A549 (cell line): Measurements from ENCODE around the gene PLEKHH3. TPM values are rescaled to one million over a fixed set of nuclear protein-coding genes. Genes with fewer than 3 reads are reported as not detected.

Source experiments
- ATAC-seq, 2 experiments: fragments of 200-7000 bp in 1 of 2; fragments of >200 bp in 1 of 2; cut with Nextera tagmentation in 1 of 2; cut with Tn5 transposase in 1 of 2; 3 replicates each; pipeline versions ENCODE4 v1.8.0 to v1.9.1; 2018 to 2020; ENCODE audit warnings: mild to moderate bottlenecking in 1 of 2, moderate library complexity in 1 of 2
- CTCF ChIA-PET: fragments of 300-600 bp; sonication (Branson Sonifier 250); formaldehyde crosslinking; extraction: SDS; loops from one replicate; lab custom pipeline; 2021; ENCODE audit warnings: antibody characterized with exemption, inconsistent platforms; lab: Yijun Ruan, JAX
- POLR2A ChIA-PET: fragments of 350-600 bp; formaldehyde crosslinking; extraction: SDS; loops from one replicate; lab custom pipeline; 2021; ENCODE audit warnings: antibody characterized with exemption, inconsistent platforms; lab: Yijun Ruan, JAX
- DNase-seq, 2 experiments: peaks; one replicate each; pipeline versions ENCODE4 v3.0.0 to v3.0.0-alpha.2; 2011 to 2016; ENCODE audit warnings: low read depth in 1 of 2, low spot score in 1 of 2
- FAIRE-seq: peaks from 2 replicates; lab custom pipeline; 2011; peaks lifted over from hg19 to GRCh38; lab: Jason Lieb, UNC
- H3K27ac ChIP-seq, 2 experiments: fragments of >200 bp; sonication (Bioruptor Twin); formaldehyde crosslinking; 3 replicates each; pipeline ENCODE4 v1.5.1; 2016 to 2017
- H3K4me1 ChIP-seq: fragments of >200 bp; sonication (Bioruptor Twin); formaldehyde crosslinking; 3 replicates; pipeline ENCODE4 v1.6.1; 2016
- H3K4me2 ChIP-seq: fragments of >200 bp; sonication (Bioruptor Twin); formaldehyde crosslinking; 3 replicates; pipeline ENCODE4 v1.6.1; 2016
- H3K4me3 ChIP-seq: fragments of >200 bp; sonication (Bioruptor Twin); formaldehyde crosslinking; 3 replicates; pipeline ENCODE4 v1.5.1; 2016
- H3K9me3 ChIP-seq: fragments of >200 bp; sonication (Bioruptor Twin); formaldehyde crosslinking; 3 replicates; pipeline ENCODE4 v1.6.1; 2016
- ATOH8 ChIP-seq: fragments of 250-450 bp; sonication (Bioruptor Pico); IDR thresholded peaks from 2 replicates; pipeline ENCODE4 v1.5.0; 2020; ENCODE audit warnings: low read depth, mild to moderate bottlenecking, moderate library complexity
- BCL3 ChIP-seq: fragments of >200 bp; sonication (Bioruptor Twin); formaldehyde crosslinking; IDR thresholded peaks from 3 replicates; pipeline ENCODE4 v1.6.1; 2016
- EHMT2 ChIP-seq: fragments of 200-600 bp; sonication (generic); IDR thresholded peaks from 2 replicates; pipeline ENCODE4 v1.6.1; 2016; ENCODE audit warnings: antibody characterized with exemption, low read depth, mild to moderate bottlenecking, moderate library complexity
- HES2 ChIP-seq: fragments of >200 bp; sonication (Bioruptor Twin); formaldehyde crosslinking; IDR thresholded peaks from 2 replicates; pipeline ENCODE4 v1.6.1; 2016
- HOXA7 ChIP-seq: fragments of 250-450 bp; sonication (Bioruptor Pico); IDR thresholded peaks from 2 replicates; pipeline ENCODE4 v1.5.0; 2020; ENCODE audit warnings: mild to moderate bottlenecking, moderate library complexity
- HOXB5 ChIP-seq: fragments of 250-450 bp; sonication (Bioruptor Pico); IDR thresholded peaks from 2 replicates; pipeline ENCODE4 v1.5.0; 2020; ENCODE audit warnings: mild to moderate bottlenecking, moderate library complexity
- KDM5A ChIP-seq: fragments of 200-600 bp; sonication (generic); IDR thresholded peaks from 2 replicates; pipeline ENCODE4 v1.6.1; 2016; ENCODE audit warnings: antibody characterized with exemption, mild to moderate bottlenecking
- MAX ChIP-seq: IDR thresholded peaks from 2 replicates; pipeline ENCODE4 v1.6.1; 2012
- MYC ChIP-seq: IDR thresholded peaks from 2 replicates; pipeline ENCODE4 v1.6.1; 2012; ENCODE audit warnings: mild to moderate bottlenecking, inconsistent platforms, low read length, improper control_type of control experiment, borderline replicate concordance
- NPAS2 ChIP-seq: fragments of 250-450 bp; sonication (Bioruptor Pico); IDR thresholded peaks from 2 replicates; pipeline ENCODE4 v1.8.0; 2022; ENCODE audit warnings: mild to moderate bottlenecking, moderate library complexity, borderline replicate concordance
- NR3C1 ChIP-seq: fragments of >200 bp; sonication (Bioruptor Twin); formaldehyde crosslinking; IDR thresholded peaks from 3 replicates; pipeline ENCODE4 v1.6.1; 2017
- POLR2AphosphoS2 ChIP-seq: conservative IDR thresholded peaks from 2 replicates; pipeline ENCODE4 v1.6.1; 2012; ENCODE audit warnings: low read length, improper control_type of control experiment, inconsistent platforms
- REST ChIP-seq: fragments of 200-600 bp; sonication (generic); IDR thresholded peaks from 2 replicates; pipeline ENCODE4 v1.6.1; 2016; ENCODE audit warnings: antibody characterized with exemption, mild to moderate bottlenecking, moderate library complexity
- TFCP2L1 ChIP-seq: fragments of 250-450 bp; sonication (Bioruptor Pico); IDR thresholded peaks from 2 replicates; pipeline ENCODE4 v1.5.0; 2021; ENCODE audit warnings: mild to moderate bottlenecking
- TP53 ChIP-seq: fragments of 250-450 bp; sonication (Bioruptor Pico); IDR thresholded peaks from 2 replicates; pipeline ENCODE4 v1.5.0; 2021; ENCODE audit warnings: mild to moderate bottlenecking, moderate library complexity
- ZSCAN20 ChIP-seq: fragments of 250-450 bp; sonication (Bioruptor Pico); IDR thresholded peaks from 2 replicates; pipeline ENCODE4 v1.8.0; 2022; ENCODE audit warnings: mild to moderate bottlenecking, moderate library complexity
- WGBS: methylation state at CpG from one replicate; pipeline ENCODE4 v1.1.6; 2017; ENCODE audit errors: missing lambda C conversion rate; 5-methylcytosine and 5-hydroxymethylcytosine counted together
- polyA plus RNA-seq, 4 experiments: library from polyadenylated mRNA; depleted of rRNA in 3 of 4; stranded (reverse); fragments of >200 nt; fragmentation: RNase III in 1 of 4; extraction: RNeasy Plus Mini Kit Qiagen cat#74134 plus additional on column Dnase treatment in 1 of 4; gene quantifications; 2 replicates in 3 of 4; 3 replicates in 1 of 4; pipeline ENCODE4 v1.2.3, GENCODE V29; 2011 to 2017

The PLEKHH3 gene
- polyA plus RNA-seq, 2 of the 4 experiments (the other 2 are of a cell fraction): 5.5 to 14.0 TPM

- Histone ChIP-seq H3K4me1 (no peaks in the 10 kb centered on the region), H3K27ac (no peak overlapping the region), H3K4me3 (no peak overlapping the region), H3K4me2 (no peak overlapping the region), H3K9me3 (no peaks in the 10 kb centered on the region)
- ChIA-PET CTCF (interaction anchor here (0.6 to 3.5 kb wide), 12 partner anchors 8 to 130 kb away, joined by 3 to 19 read pairs (median 4); partner anchors contain the start of gene PSMC3IP), POLR2A (interaction anchor here (0.5 to 1.1 kb wide), 2 partner anchors 11 to 116 kb away, joined by 4 read pairs; partner anchors contain the start of gene BECN1)
- TF ChIP-seq NPAS2 (no peak), HOXB5 (CRISPR knock-in tag) (no peak), POLR2AphosphoS2 (no peak), BCL3 (no peak), KDM5A (no peak), NR3C1 (no peak), ZSCAN20 (CRISPR knock-in tag) (no peak), HOXA7 (CRISPR knock-in tag) (no peak), REST (no peak), ATOH8 (CRISPR knock-in tag) (no peak)
- FAIRE-seq: no peak
- no peak for DNase-seq
- WGBS: 79% methylated on average over 3 of the region's 3 CpGs
- no peak for ATAC-seq
Observed at GRCh38 chr17:42708588-42708987, 31.8 kb upstream of the PLEKHH3 start.

- no peak for DNase-seq
- 81% methylated on average over 5 of the region's 5 CpGs for WGBS
- ChIA-PET CTCF (interaction anchor here (3.0 kb wide), 1 partner anchor 129 kb away, joined by 17 read pairs; the partner anchor contains the start of gene PSMC3IP), POLR2A (no interaction called here)
- Histone ChIP-seq H3K9me3 (no peaks in the 10 kb centered on the region), H3K4me2 (no peak overlapping the region), H3K4me3 (no peak overlapping the region), H3K4me1 (no peaks in the 10 kb centered on the region), H3K27ac (no peak overlapping the region)
- TF ChIP-seq MAX (no peak), MYC (no peak), TFCP2L1 (CRISPR knock-in tag) (no peak), HES2 (no peak), TP53 (CRISPR knock-in tag) (no peak), ZSCAN20 (CRISPR knock-in tag) (no peak), NR3C1 (no peak), EHMT2 (no peak)
- ATAC-seq: no peak
- FAIRE-seq: no peak
Observed at GRCh38 chr17:42706732-42707131, 29.9 kb upstream of the PLEKHH3 start.
